Stomach (tissue), 9 donors: ENCODE data around the gene PRTG. TPM values are rescaled to one million over a fixed set of nuclear protein-coding genes. Genes with fewer than 3 reads are reported as not detected.

Experiments
- DNase-seq, 2 donors: peaks; one replicate each; pipeline versions ENCODE4 v3.0.0 to v3.0.0-alpha.2; 2013 to 2019
- H3K27ac ChIP-seq, 5 donors: fragments of 200-600 bp in 4 of 5; sonication (generic) in 4 of 5; one replicate each; pipeline ENCODE4 v1.5.1; 2013 to 2019; ENCODE audit warnings: mild to moderate bottlenecking in 1 of 5, moderate library complexity in 1 of 5
- H3K27me3 ChIP-seq, 3 donors: fragments of 200-600 bp; sonication (generic); one replicate each; pipeline ENCODE4 v1.5.1; 2017 to 2019; ENCODE audit warnings: mixed run types in 1 of 3
- H3K36me3 ChIP-seq, 4 donors: fragments of 200-600 bp; sonication (generic); 1 replicate in 3 of 4; 2 replicates in 1 of 4; pipeline ENCODE4 v1.5.1; 2016 to 2019
- H3K4me1 ChIP-seq, 4 donors: fragments of 200-600 bp; sonication (generic); one replicate each; pipeline ENCODE4 v1.5.1; 2016 to 2019
- H3K4me3 ChIP-seq, 4 donors: fragments of 200-600 bp; sonication (generic) in 3 of 4; one replicate each; pipeline ENCODE4 v1.5.1; 2016 to 2019; ENCODE audit warnings: mild to moderate bottlenecking in 1 of 4
- H3K9me3 ChIP-seq, 4 donors: fragments of 200-600 bp; sonication (generic); one replicate each; pipeline ENCODE4 v1.5.1; 2016 to 2019
- EP300 ChIP-seq: sonication (generic); formaldehyde crosslinking; IDR thresholded peaks from one replicate; pipeline ENCODE4 v1.6.1; 2017; ENCODE audit warnings: antibody characterized with exemption
- POLR2A ChIP-seq, 4 donors: fragments of 450-650 bp; IDR thresholded peaks; one replicate each; pipeline ENCODE4 v1.6.1; 2016; ENCODE audit warnings: antibody characterized with exemption in 4 of 4, control low read depth in 2 of 4, mild to moderate bottlenecking in 1 of 4, moderate library complexity in 1 of 4
- POLR2AphosphoS5 ChIP-seq, 3 donors: sonication (generic); formaldehyde crosslinking; IDR thresholded peaks; one replicate each; pipeline ENCODE4 v1.6.1; 2016; ENCODE audit warnings: antibody characterized with exemption in 3 of 3
- WGBS, 5 donors: extraction: QIAGEN DNeasy Blood & Tissue Kit in 3 of 5; methylation state at CpG; one replicate each; pipeline versions ENCODE4 v1.1.5 to v1.1.7; 2013 to 2018; 5-methylcytosine and 5-hydroxymethylcytosine counted together
- intact Hi-C: fragments of 100-400 bp; cut with DNase I; formaldehyde crosslinking; loops from one replicate; pipeline ENCODE4 v1.15.1; 2023; ENCODE audit warnings: low total_unique reads
- polyA plus RNA-seq, 3 donors: library from polyadenylated mRNA; stranded (reverse); fragments of 200-250 nt; gene quantifications; one replicate each; pipeline ENCODE4 v1.2.3, GENCODE V29; 2013
- total RNA-seq, 5 donors: library from RNA; depleted of rRNA; stranded (reverse); fragments of >200 nt; gene quantifications; one replicate each; pipeline versions ENCODE4 v1.1.0 to v1.2.3, GENCODE V29; 2014 to 2016
- TF ChIP-seq, protein P1 (sequence below), 7 experiments: fragments of 450-650 bp in 4 of 7; fragments of 200-600 bp in 3 of 7; sonication (generic) in 3 of 7; IDR thresholded peaks; one replicate each; pipeline ENCODE4 v1.5.1; 2016 to 2019; ENCODE audit warnings: antibody characterized with exemption in 7 of 7, control low read depth in 2 of 7, mild to moderate bottlenecking in 1 of 7
- donor health status: healthy with polysubstance abuse.
- donor health status: Bipolar disorder and iron deficiency.
- donor health status: healthy.

Gene PRTG
- total and polyA plus RNA-seq, 8 donors, result under 0.01 to 12.3 (median 0.63) TPM; not detected in 2

DNA sequence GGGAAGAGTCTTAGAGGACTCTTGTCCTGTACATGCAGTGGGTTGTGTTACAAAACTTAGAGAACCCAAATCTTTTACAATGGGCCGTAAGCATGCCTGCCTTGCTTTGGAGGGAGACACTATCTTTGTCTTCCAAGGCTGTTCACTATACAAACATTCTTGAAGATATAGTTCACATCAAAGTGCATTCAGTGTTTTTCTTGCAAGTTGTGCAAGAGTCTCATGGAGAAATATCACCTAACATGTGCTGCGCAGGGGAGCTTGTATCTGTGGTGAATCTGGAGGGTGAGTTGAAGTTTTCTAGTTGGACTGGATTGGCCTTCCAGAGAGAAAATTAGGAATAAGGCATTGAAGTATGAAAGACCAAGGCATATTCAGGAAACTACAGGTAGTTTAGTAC lies 7.8 kb upstream of the PRTG start:
- no peaks in the 10 kb centered on the region for H3K27me3 ChIP-seq
- intact Hi-C loops, result no loop called here
- WGBS, 5 donors, result 81 to 87% (median 82%) methylated on average over 2 of the region's 2 CpGs
- no peaks in the 10 kb centered on the region for H3K4me1 ChIP-seq
- TF ChIP-seq EP300, result no peak
- TF ChIP-seq POLR2A (IDR thresholded peaks at IDR 0.05), result no peak
- TF ChIP-seq POLR2AphosphoS5 (IDR thresholded peaks at IDR 0.05), result no peak
- TF ChIP-seq, protein P1, sequence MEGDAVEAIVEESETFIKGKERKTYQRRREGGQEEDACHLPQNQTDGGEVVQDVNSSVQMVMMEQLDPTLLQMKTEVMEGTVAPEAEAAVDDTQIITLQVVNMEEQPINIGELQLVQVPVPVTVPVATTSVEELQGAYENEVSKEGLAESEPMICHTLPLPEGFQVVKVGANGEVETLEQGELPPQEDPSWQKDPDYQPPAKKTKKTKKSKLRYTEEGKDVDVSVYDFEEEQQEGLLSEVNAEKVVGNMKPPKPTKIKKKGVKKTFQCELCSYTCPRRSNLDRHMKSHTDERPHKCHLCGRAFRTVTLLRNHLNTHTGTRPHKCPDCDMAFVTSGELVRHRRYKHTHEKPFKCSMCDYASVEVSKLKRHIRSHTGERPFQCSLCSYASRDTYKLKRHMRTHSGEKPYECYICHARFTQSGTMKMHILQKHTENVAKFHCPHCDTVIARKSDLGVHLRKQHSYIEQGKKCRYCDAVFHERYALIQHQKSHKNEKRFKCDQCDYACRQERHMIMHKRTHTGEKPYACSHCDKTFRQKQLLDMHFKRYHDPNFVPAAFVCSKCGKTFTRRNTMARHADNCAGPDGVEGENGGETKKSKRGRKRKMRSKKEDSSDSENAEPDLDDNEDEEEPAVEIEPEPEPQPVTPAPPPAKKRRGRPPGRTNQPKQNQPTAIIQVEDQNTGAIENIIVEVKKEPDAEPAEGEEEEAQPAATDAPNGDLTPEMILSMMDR (IDR thresholded peaks at IDR 0.05), result no peak
- no peaks in the 10 kb centered on the region for H3K9me3 ChIP-seq
- H3K36me3 ChIP-seq, result no peaks in the 10 kb centered on the region
- no peak overlapping the region for H3K27ac ChIP-seq
- H3K4me3 ChIP-seq, result no peak overlapping the region
- DNase-seq, result no peak

DNA sequence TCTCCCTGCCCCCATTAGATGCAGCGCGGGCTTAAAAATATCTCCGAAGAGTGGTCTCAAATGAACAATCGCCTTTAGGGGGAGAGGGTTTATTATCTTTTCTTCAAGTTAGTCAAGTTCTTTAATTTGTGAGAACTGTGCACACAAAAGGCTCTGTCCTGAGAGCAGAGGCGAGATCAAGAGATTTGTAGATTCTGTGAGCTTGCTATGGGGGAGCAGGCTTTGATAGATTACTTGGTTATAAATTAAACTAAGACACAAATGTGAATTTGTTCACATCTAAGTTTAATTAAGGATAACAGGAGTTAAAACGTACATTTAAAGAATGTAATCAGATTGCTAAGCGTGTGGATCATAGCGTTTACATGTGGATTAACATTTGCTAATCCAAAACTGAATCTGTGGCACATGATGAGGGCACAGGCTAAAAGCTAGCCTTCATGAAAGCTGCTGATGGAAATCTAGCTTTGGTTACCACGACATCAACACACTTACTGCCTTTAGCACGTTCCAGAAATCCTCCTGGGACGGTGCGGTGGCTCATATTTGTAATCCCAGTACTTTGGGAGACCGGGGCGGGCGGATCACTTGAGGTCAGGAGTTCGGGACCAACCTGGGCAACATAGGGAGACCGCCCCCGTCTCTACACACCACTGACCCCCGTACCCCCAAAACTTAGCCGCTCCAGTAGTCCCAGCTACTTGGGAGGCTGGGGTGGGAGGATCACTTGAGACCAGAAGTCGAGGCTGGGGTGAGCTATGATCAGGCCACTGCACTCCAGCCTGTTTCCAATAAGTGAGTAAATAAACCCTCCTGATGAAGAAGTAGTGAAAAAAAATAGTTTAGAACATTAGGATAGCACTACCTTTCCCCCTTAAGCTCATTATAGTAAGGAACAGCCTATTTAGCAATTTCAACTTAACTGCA lies 1.0 kb upstream of the PRTG start:
- DNase-seq, result peak in 1 of 2 donors; percentile 26
- H3K27ac ChIP-seq, result peak overlapping the region in 4 of 5 donors; percentile 44 to 79 (median 72)
- no peak for TF ChIP-seq POLR2AphosphoS5 (IDR thresholded peaks at IDR 0.05)
- no peak for TF ChIP-seq EP300
- no peak for TF ChIP-seq POLR2A (IDR thresholded peaks at IDR 0.05)
- TF ChIP-seq, protein P1 (IDR thresholded peaks at IDR 0.05), result no peak
- H3K27me3 ChIP-seq, result peaks cover 0 to 37% (median 15%) of the 10 kb centered on the region in 3 donors
- intact Hi-C loops, result no loop called here
- no peaks in the 10 kb centered on the region for H3K9me3 ChIP-seq
- peaks cover 0 to 35% (median 31%) of the 10 kb centered on the region in 4 donors for H3K4me1 ChIP-seq
- 27 to 47% (median 40%) methylated on average over 21 of the region's 21 CpGs for WGBS, 5 donors
- H3K4me3 ChIP-seq, result peak overlapping the region; percentile 75 to 99 (median 82)
- no peaks in the 10 kb centered on the region for H3K36me3 ChIP-seq

DNA sequence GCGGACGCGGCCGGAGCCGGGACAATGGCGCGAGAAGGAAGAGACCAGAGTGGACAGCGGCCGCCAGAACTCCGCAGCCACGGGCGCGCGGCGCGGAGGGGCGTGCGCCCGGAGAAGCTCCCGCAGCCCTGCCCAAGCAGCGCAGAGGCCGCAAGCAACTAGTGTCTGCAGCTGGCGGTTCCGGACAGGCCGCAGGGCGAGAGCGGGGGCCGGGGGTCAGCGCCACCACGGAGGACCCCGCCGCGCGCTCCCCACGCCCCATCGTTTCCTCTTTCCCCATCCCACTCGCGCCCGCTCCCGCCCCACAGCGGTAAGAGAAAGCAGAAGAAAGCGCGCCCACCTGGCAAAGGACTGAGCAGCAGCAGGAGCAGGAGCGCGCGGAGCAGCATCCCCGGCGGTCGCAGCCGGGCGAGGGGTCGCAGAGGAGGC lies 440 bp downstream of the PRTG start:
- H3K4me1 ChIP-seq, result peaks cover 0 to 35% (median 31%) of the 10 kb centered on the region in 4 donors
- DNase-seq, result peak in 1 of 2 donors; percentile 81
- no peaks in the 10 kb centered on the region for H3K36me3 ChIP-seq
- peak overlapping the region; percentile 14 to 79 (median 67) for H3K27ac ChIP-seq
- peak overlapping the region; percentile 75 to 99 (median 82) for H3K4me3 ChIP-seq
- intact Hi-C loops, result no loop called here
- H3K9me3 ChIP-seq, result no peaks in the 10 kb centered on the region
- 0 to 2% (median 0%) methylated on average over 4 to 52 of the region's 52 CpGs for WGBS, 5 donors
- no peak for TF ChIP-seq EP300
- no peak for TF ChIP-seq POLR2AphosphoS5 (IDR thresholded peaks at IDR 0.05)
- no peak for TF ChIP-seq POLR2A (IDR thresholded peaks at IDR 0.05)
- TF ChIP-seq, protein P1 (IDR thresholded peaks at IDR 0.05), result no peak
- peaks cover 0 to 43% (median 15%) of the 10 kb centered on the region in 3 donors for H3K27me3 ChIP-seq

DNA sequence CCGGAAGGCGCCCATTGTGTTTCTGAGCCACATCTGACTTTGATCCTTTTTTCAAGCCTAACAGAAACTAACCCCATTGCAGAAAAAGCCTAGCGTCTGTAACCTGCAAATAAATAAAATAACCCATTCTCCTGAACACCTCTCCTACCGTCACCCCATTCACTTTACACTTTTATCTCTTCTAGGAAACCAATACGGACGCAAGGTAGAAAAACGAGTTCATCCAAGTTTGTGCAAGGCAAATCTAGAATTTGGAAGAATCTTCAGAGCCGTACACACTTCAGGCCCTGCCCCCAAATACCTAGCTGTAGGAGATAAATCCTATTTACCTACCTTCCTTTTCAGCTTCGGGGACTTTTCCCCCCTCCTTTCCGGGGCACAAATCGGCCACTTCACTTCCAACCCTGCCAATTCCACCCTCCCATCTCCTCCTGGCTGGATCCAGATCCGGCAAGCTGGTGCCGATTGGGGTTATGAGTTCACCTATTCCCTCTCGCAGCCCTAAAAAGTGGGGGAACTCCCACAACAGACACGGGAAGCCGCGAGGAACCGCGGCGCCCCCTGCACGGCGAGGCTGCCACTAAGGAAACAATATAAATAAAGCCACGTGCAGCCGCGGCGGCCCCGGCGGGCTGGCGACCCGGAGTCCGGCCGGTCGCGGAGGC lies 987 bp downstream of the PRTG start:
- intact Hi-C loops, result no loop called here
- Histone ChIP-seq H3K27me3 (peaks cover 0 to 46% (median 15%) of the 10 kb centered on the region in 3 donors), H3K4me3 (peak overlapping the region; percentile 75 to 99 (median 82)), H3K4me1 (peaks cover 0 to 35% (median 31%) of the 10 kb centered on the region in 4 donors), H3K36me3 (no peaks in the 10 kb centered on the region), H3K9me3 (no peaks in the 10 kb centered on the region), H3K27ac (peak overlapping the region in 4 of 5 donors; percentile 44 to 79 (median 72))
- DNase-seq, result peak in 1 of 2 donors; percentile 67
- 2 to 3% (median 3%) methylated on average over 34 of the region's 34 CpGs for WGBS, 5 donors
- TF ChIP-seq POLR2A (IDR thresholded peaks at IDR 0.05) (no peak), POLR2AphosphoS5 (IDR thresholded peaks at IDR 0.05) (no peak), EP300 (no peak)
- TF ChIP-seq, protein P1 (IDR thresholded peaks at IDR 0.05), result no peak
